ENCODE results near the gene TLCD1.

DNA sequence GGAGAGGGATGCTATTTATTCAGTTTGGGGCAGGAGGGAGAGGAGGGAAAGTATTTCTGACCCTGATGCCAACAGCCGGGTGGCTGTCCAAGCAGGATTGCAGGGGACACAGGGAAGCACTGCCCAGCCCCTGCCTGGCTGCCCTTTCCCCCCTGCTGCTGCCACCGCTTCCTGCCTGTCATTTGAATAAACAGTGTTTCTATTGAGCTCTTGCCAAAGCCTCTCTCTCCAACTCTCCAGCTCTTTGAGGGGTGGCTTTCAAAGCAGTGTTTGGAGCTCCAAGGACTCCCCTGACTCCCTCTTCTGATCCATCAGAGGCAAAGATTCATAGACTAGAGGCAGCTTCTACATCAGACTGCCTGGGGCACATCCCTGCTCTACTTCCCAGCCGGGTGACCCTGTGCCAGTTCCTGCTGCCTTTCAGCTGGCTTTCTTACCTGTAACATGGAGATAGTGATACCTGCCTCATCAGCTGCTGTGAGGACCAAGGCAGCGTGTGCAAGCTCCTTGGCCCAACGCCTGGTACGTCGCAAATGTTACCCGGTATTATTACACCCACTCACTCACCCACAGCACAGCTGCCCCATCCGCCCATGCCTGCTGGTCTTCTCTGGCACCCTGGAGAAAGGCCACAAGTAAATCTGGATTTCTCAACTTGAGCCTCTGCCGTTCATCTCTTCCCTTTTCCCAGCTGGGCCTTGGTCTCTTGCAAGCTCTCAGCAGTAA, 23.8 kb downstream of the TLCD1 start:
- TF ChIP-seq CTCF (IDR thresholded peaks at IDR 0.05) (no peak), POLR2A (IDR thresholded peaks at IDR 0.05) (no peak)
